CD14-positive monocyte (primary cell): ENCODE measurements around the gene RING1. TPM values are rescaled to one million over a fixed set of nuclear protein-coding genes. Genes with fewer than 3 reads are reported as not detected.

ENCODE experiments used
- DNase-seq, 3 donors: peaks; one replicate each; pipeline ENCODE4 v3.0.0-alpha.2; 2011 to 2022
- H2AFZ ChIP-seq: 2 replicates; pipeline ENCODE4 v1.6.0; 2012; ENCODE audit warnings: mild to moderate bottlenecking, low read depth, low read length, inconsistent platforms; ENCODE audit not compliant: insufficient read depth, poor library complexity, severe bottlenecking
- H3K27ac ChIP-seq, 2 donors: 1 replicate in 1 of 2; 2 replicates in 1 of 2; pipeline ENCODE4 v1.5.1; 2012 to 2013; ENCODE audit warnings: low read length in 2 of 2, control low read depth in 1 of 2, inconsistent platforms in 1 of 2, low read depth in 1 of 2, mild to moderate bottlenecking in 1 of 2
- H3K27me3 ChIP-seq, 2 donors: one replicate each; pipeline versions ENCODE4 v1.6.0 to v1.6.1; 2011 to 2013; ENCODE audit warnings: low read length in 2 of 2; ENCODE audit not compliant: control insufficient read depth in 2 of 2, insufficient read depth in 2 of 2
- H3K36me3 ChIP-seq, 2 donors: replicated peaks in 1 of 2; 1 replicate in 1 of 2; 2 replicates in 1 of 2; pipeline versions ENCODE4 v1.5.1 to v1.6.1; 2012 to 2013; ENCODE audit warnings: low read length in 2 of 2, control low read depth in 1 of 2, inconsistent platforms in 1 of 2, mild to moderate bottlenecking in 1 of 2; ENCODE audit not compliant: insufficient read depth in 2 of 2, control insufficient read depth in 1 of 2
- H3K4me1 ChIP-seq, 2 donors: 1 replicate in 1 of 2; 2 replicates in 1 of 2; pipeline versions ENCODE4 v1.5.1 to v1.6.1; 2012 to 2013; ENCODE audit warnings: low read length in 2 of 2, control low read depth in 1 of 2, inconsistent platforms in 1 of 2, mild to moderate bottlenecking in 1 of 2, moderate library complexity in 1 of 2; ENCODE audit not compliant: insufficient read depth in 2 of 2, control insufficient read depth in 1 of 2
- H3K4me2 ChIP-seq: replicated peaks from 2 replicates; pipeline ENCODE3; 2012; ENCODE audit warnings: low read length, moderate library complexity, mild to moderate bottlenecking; ENCODE audit not compliant: poor library complexity, severe bottlenecking; ENCODE audit errors: extremely low read depth
- H3K4me3 ChIP-seq, 3 experiments: fragments of 200-600 bp in 1 of 3; sonication (generic) in 1 of 3; replicated peaks in 1 of 3; 1 replicate in 2 of 3; 2 replicates in 1 of 3; pipeline ENCODE4 v1.5.1; 2011 to 2013; ENCODE audit warnings: low read length in 3 of 3, mild to moderate bottlenecking in 3 of 3, control low read depth in 2 of 3, low read depth in 2 of 3, inconsistent platforms in 1 of 3, moderate library complexity in 1 of 3
- H3K79me2 ChIP-seq: 2 replicates; pipeline ENCODE4 v1.6.0; 2012; ENCODE audit warnings: mild to moderate bottlenecking, control low read depth, inconsistent platforms, low read length, moderate library complexity; ENCODE audit not compliant: insufficient read depth
- H3K9ac ChIP-seq: 2 replicates; pipeline ENCODE4 v1.6.0; 2017; ENCODE audit warnings: low read length, mild to moderate bottlenecking; ENCODE audit not compliant: insufficient read depth, poor library complexity, severe bottlenecking
- H3K9me3 ChIP-seq, 2 donors: replicated peaks in 1 of 2; 1 replicate in 1 of 2; 2 replicates in 1 of 2; pipeline versions ENCODE4 v1.5.1 to v1.6.1; 2012 to 2013; ENCODE audit warnings: low read length in 2 of 2, control low read depth in 1 of 2; ENCODE audit not compliant: control insufficient read depth in 1 of 2, insufficient read depth in 1 of 2
- H4K20me1 ChIP-seq: 2 replicates; pipeline ENCODE4 v1.6.0; 2012; ENCODE audit warnings: mild to moderate bottlenecking, low read length, control low read depth, moderate library complexity; ENCODE audit not compliant: insufficient read depth
- H3K27ac Mint-ChIP-seq, 7 donors: one replicate each; pipeline ENCODE4 v1.8.0; 2020; ENCODE audit warnings: mild to moderate bottlenecking in 7 of 7, mixed read lengths in 7 of 7, moderate library complexity in 6 of 7, inconsistent platforms in 2 of 7
- H3K27me3 Mint-ChIP-seq, 3 donors: one replicate each; pipeline ENCODE4 v1.8.0; 2021 to 2022; ENCODE audit warnings: low read depth in 3 of 3, mild to moderate bottlenecking in 3 of 3, mixed read lengths in 3 of 3, moderate library complexity in 3 of 3, inconsistent platforms in 1 of 3
- H3K36me3 Mint-ChIP-seq, 2 donors: one replicate each; pipeline ENCODE4 v1.8.0; 2020; ENCODE audit warnings: mixed read lengths in 2 of 2, inconsistent platforms in 1 of 2, mild to moderate bottlenecking in 1 of 2
- H3K4me1 Mint-ChIP-seq: one replicate; pipeline ENCODE4 v1.8.0; 2020; ENCODE audit warnings: mild to moderate bottlenecking, mixed read lengths
- H3K4me3 Mint-ChIP-seq, 2 donors: one replicate each; pipeline ENCODE4 v1.8.0; 2020; ENCODE audit warnings: mild to moderate bottlenecking in 2 of 2, mixed read lengths in 2 of 2, moderate library complexity in 1 of 2
- H3K9me3 Mint-ChIP-seq, 7 donors: one replicate each; pipeline ENCODE4 v1.8.0; 2020 to 2022; ENCODE audit warnings: mixed read lengths in 7 of 7, mild to moderate bottlenecking in 6 of 7, moderate library complexity in 6 of 7, inconsistent platforms in 2 of 7
- WGBS: methylation state at CpG from one replicate; pipeline ENCODE4 v1.1.5; 2013; ENCODE audit warnings: missing lambda C conversion rate; ENCODE audit not compliant: insufficient coverage; 5-methylcytosine and 5-hydroxymethylcytosine counted together
- intact Hi-C, 2 donors: fragments of 100-400 bp; cut with micrococcal nuclease; formaldehyde crosslinking; loops; one replicate each; pipeline versions ENCODE4 v1.15.0 to v1.15.1; 2023
- polyA plus RNA-seq, 3 donors: library from polyadenylated mRNA; depleted of rRNA in 1 of 3; unstranded in 2 of 3; stranded (reverse) in 1 of 3; fragments of 300-500 nt in 2 of 3; fragments of >200 nt in 1 of 3; fragmentation: Illumina TruSeq in 2 of 3; gene quantifications; 1 replicate in 2 of 3; 2 replicates in 1 of 3; pipeline ENCODE4 v1.2.3, GENCODE V29; 2012 to 2021
- TF ChIP-seq, protein P1 (sequence below): fragments of 200-600 bp; IDR thresholded peaks from one replicate; pipeline ENCODE4 v1.8.0; 2022; ENCODE audit warnings: antibody characterized with exemption, mild to moderate bottlenecking

Gene RING1
- polyA plus RNA-seq, 3 donors = 4.6 to 27.9 (median 5.7) TPM

DNA sequence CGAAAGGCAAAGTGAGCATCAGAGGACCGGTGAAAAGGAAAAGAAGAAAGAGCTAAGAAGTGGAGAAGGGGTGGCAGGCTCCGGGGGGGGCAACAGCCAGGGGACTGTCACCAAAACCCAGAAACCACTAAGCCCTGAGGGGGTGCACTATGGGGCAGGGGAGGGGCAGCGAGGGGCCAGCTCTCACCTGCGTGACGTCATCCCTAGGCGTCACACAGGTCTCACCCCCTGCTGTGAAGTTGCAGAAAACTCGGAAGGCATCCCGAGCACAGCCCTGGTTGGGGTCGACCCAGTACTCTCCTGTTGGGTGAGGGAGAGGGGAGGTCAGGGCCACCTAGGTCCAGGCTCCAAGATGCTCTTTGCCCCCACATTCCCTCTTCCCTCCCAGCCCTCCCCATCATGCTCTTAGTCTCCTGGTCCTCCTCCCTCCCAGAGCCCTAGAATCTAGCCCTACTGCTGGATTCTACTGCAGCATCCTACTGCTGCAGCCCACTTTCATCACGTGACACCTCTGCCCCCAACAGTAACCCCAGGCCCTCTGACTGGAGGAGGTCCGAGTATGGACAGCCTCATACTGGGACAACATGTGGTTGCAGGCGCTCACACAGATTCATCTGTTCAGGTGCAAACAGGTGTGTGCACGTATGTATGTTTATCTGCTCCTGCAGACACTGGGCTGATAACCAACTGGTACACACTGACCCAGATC lies 43.5 kb upstream of the RING1 start:
- 90% methylated on average over 8 of the region's 14 CpGs for WGBS
- no peaks in the 10 kb centered on the region for H3K9me3 Mint-ChIP-seq
- no peak overlapping the region for H3K27ac Mint-ChIP-seq
- Histone ChIP-seq H3K4me1 (peaks cover 17 to 24% of the 10 kb centered on the region in 2 donors), H3K9ac (no peak overlapping the region), H3K36me3 (no peaks in the 10 kb centered on the region), H4K20me1 (no peaks in the 10 kb centered on the region), H3K27ac (no peak overlapping the region), H3K79me2 (no peaks in the 10 kb centered on the region), H3K4me3 (no peak overlapping the region), H3K9me3 (no peaks in the 10 kb centered on the region), H2AFZ (no peak overlapping the region), H3K27me3 (no peaks in the 10 kb centered on the region), H3K4me2 (no peak overlapping the region)
- TF ChIP-seq, protein P1, sequence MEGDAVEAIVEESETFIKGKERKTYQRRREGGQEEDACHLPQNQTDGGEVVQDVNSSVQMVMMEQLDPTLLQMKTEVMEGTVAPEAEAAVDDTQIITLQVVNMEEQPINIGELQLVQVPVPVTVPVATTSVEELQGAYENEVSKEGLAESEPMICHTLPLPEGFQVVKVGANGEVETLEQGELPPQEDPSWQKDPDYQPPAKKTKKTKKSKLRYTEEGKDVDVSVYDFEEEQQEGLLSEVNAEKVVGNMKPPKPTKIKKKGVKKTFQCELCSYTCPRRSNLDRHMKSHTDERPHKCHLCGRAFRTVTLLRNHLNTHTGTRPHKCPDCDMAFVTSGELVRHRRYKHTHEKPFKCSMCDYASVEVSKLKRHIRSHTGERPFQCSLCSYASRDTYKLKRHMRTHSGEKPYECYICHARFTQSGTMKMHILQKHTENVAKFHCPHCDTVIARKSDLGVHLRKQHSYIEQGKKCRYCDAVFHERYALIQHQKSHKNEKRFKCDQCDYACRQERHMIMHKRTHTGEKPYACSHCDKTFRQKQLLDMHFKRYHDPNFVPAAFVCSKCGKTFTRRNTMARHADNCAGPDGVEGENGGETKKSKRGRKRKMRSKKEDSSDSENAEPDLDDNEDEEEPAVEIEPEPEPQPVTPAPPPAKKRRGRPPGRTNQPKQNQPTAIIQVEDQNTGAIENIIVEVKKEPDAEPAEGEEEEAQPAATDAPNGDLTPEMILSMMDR = no peak
- peaks cover 16 to 21% (median 16%) of the 10 kb centered on the region in 3 donors for H3K27me3 Mint-ChIP-seq
- H3K36me3 Mint-ChIP-seq = no peaks in the 10 kb centered on the region
- intact Hi-C loops = loop anchor here (5.0 to 10.0 kb wide), 2 partner anchors 80 to 82 kb away; no protein-coding TSS in a partner anchor
- no peak for DNase-seq
- no peak overlapping the region for H3K4me3 Mint-ChIP-seq
- H3K4me1 Mint-ChIP-seq = peaks cover 23% of the 10 kb centered on the region

- Mint-ChIP-seq H3K27ac (no peak overlapping the region), H3K4me1 (peaks cover 18% of the 10 kb centered on the region), H3K4me3 (no peak overlapping the region), H3K36me3 (no peaks in the 10 kb centered on the region), H3K27me3 (peaks cover 16 to 21% (median 16%) of the 10 kb centered on the region in 3 donors), H3K9me3 (no peaks in the 10 kb centered on the region)
- Histone ChIP-seq H3K4me2 (no peak overlapping the region), H3K36me3 (no peaks in the 10 kb centered on the region), H3K27ac (no peak overlapping the region), H3K4me3 (no peak overlapping the region), H3K9me3 (no peaks in the 10 kb centered on the region), H2AFZ (no peak overlapping the region), H4K20me1 (no peaks in the 10 kb centered on the region), H3K27me3 (no peaks in the 10 kb centered on the region), H3K4me1 (peaks cover 14 to 18% of the 10 kb centered on the region in 2 donors), H3K9ac (no peak overlapping the region), H3K79me2 (no peaks in the 10 kb centered on the region)
- 87% methylated on average over 14 of the region's 17 CpGs for WGBS
- no peak for DNase-seq
- intact Hi-C loops = loop anchor here in 1 of 2 donors (10.0 kb wide), 1 partner anchor 79 kb away; no protein-coding TSS in a partner anchor
- TF ChIP-seq, protein P1 = no peak
Observed at GRCh38 chr6:33165581-33166258, 42.6 kb upstream of the RING1 start.
